NCI-H345 (cell line): Measurements from ENCODE around the gene LAMA3.
A peak's percentile ranks its signal among the peaks of the same experiment; 100 is the strongest.

Source experiments
- DNase-seq: peaks from one replicate; lab custom pipeline; 2025; lab: John Stamatoyannopoulos, UW

The LAMA3 gene

DNA sequence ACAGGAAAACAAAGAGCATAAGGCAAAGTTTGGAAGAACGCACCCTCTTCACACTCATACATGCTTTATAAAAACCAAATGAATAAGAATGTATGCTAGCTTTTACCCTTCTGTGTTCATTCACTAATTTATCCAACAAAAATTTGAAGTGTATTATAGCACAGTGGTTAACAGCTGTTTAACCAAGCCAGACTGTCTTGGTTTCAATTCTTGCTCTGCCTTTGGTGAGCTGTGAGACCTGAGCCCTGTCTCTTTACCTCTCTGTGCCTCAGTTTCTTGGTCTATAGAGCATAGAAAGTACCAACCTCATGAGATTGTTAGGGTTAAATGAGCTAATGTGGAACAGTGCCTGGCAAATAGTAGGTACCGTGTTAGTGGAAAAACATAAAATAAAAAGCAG lies 220.8 kb downstream of the LAMA3 start:
- no peak for DNase-seq

DNA sequence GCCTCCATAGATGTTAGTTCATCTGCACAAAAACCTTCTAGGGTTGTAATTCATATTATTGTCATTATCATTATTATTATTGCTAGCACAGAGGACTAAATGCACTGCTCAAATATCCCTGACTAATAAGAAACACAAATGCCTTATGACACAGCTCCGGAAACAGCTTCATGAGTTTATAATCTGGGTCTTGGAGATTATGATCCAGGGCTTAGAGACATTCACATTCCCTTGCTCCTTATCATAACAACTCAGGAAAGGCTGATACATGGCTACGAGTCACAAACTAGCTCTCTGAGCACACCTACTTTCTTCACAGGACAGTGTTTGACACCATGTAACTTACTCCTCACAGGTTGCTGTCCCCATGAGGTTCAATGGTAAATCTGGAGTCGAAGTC lies 223.1 kb downstream of the LAMA3 start:
- no peak for DNase-seq

DNA sequence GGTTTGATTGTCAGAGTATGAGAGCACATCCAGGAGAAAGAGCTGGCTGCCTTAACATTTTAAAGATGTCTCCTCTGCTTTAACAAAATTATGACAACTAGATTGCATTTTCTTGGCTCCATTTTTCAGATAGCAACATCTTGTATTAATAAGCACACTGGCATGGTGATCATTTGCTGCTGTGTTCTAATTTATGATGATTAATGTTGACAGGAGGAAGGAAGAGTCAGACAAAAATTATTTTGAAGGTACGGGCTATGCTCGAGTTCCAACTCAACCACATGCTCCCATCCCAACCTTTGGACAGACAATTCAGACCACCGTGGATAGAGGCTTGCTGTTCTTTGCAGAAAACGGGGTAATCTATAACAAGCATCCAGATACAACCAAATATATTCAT lies 227.1 kb downstream of the LAMA3 start:
- DNase-seq = no peak

DNA sequence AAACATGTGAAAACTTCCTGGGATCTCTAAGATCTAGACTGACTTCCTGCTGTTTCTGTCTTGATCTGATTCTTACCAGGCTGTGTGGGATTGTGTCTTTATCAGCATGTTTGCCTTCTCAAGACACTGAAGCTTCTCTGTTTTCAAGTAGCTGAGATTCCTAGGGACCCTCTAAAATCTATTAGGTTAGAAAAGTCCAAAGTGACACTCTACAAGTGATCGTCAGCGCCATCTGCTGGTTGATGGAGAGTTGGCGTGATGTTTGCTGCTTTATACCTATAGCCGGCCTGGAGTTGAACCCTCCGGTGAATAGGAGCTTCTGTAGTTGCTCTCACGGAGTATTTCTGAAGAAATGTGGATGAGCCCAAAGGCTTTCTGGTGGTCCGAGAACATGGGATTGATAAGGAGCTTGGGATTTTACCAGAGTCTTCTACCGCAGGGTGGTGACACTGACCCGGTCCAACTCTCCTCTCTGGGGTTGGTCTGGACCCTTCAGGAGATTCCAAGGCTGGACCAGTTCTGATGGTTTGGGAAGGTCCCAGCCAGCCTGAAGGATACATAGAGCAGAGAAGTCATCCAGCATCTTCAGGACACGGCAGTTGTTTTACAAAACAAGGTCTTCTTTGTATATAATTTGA lies 229.3 kb downstream of the LAMA3 start:
- peak; percentile 84 for DNase-seq

GRCh38 chr18:23920054-23920453 lies 230.8 kb downstream of the LAMA3 start:
- no peak for DNase-seq

- DNase-seq = no peak
Measured at GRCh38 chr18:23921716-23922285, 232.5 kb downstream of the LAMA3 start.

DNA sequence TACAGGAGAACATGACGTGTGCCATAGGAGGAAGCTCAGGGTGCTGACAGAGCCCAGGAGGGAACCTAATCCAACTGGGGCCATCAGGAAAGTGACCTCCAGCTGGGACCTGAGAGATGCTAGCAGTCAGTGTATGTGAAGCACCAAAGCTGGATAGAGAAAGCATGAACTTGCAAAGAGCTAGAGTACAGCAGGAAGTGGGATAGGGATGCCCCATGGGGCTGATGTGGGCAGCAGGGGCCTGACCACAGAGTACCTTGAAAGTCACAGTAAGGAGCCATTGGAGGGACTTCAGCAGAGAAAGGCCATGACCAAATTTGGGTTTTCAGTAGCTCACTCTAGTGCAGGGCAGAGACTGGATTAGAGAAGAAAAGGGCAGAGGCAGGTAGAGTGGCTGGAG lies 233.7 kb downstream of the LAMA3 start:
- DNase-seq = no peak

GRCh38 chr18:23924813-23925212 lies 235.6 kb downstream of the LAMA3 start:
- DNase-seq = no peak

GRCh38 chr18:23926571-23926970 lies 237.3 kb downstream of the LAMA3 start:
- peak; percentile 44 for DNase-seq

DNA sequence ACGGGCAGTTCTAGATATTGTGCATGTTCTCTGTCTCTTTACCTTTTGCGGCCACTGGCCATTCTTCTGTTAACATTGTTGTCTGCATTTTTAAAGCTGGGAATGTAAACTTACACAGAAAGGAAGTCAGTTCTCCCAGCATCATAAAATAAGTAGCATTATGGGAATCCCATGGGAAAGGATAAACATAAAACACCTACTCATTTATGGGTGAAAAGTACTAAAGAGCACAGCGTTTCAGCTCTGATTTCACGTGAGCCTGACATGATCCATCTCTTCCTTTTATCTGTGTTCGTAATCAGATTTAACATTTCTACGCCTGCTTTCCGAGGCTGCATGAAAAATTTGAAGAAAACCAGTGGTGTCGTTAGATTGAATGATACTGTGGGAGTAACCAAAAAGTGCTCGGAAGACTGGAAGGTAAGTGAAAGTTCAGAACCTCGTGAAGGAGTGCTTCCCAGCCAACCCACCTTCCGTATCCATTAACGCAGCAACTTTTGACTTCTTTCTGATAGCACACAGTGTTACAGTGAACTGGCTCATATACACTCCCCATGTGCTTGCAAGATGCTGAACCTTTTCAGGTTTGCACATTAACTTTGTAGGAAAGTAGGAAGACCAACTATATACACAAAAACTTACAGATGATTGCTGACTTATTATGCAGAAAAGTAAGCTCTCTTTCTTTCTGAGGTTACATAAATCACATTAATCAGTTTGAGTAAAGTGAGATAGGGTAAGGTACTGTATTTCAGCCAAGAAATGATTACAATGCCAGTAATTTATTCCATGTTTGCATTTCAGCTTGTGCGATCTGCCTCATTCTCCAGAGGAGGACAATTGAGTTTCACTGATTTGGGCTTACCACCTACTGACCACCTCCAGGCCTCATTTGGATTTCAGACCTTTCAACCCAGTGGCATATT lies 238.8 kb downstream of the LAMA3 start:
- peak; percentile 17 for DNase-seq

GRCh38 chr18:23929362-23929930 lies 240.2 kb downstream of the LAMA3 start:
- no peak for DNase-seq

DNA sequence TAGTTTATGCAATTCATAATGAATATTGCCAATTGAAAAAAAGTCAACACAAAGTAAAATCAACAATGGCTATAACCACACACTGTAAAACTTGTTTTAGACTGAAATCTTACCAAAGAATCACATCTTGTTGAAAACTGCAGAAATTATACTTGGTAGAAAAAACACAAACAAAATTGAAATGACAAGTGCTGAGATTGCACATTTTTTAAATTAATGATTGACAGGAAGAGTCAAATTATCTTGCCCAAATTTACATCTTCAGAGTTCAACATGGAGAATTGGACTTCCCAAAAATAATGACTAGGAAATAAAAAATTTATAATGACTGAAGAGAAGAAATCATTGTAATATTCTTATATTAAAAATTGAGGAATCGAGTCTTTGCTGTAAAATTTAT lies 240.7 kb downstream of the LAMA3 start:
- no peak for DNase-seq

DNA sequence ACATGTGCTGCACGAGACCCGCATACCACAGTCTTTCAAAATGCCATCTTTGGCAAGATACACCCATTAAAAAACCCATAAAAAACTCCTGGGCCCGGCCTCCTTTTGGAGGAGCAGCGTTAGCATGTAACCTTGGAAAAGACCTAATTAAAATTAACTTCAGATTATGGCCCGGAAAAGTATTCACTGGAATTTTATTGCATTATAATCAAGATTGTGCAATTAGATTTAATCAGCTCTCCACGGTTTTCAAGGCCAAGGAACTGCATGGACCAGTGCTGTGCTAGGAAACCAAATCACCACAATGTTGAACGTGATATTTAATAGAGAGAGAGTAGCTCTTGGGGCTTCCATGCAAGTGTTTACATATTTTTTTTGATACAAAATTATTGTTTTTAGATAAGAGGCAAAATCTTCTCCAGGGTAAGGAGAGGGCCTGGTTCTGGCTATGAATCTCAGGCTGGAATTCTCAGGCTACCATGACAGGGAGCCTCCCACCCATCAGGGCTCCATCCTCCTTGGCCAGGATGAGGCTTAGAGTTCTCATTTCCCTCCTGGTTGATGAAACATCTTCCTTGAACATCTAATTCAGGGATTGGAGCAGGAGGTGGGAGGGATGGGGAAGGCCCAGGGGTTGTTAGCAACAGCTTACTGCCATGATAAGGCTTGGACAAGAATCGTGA lies 243.3 kb downstream of the LAMA3 start:
- DNase-seq = no peak

- DNase-seq = no peak
Measured at GRCh38 chr18:23933407-23933806, 244.2 kb downstream of the LAMA3 start.

DNA sequence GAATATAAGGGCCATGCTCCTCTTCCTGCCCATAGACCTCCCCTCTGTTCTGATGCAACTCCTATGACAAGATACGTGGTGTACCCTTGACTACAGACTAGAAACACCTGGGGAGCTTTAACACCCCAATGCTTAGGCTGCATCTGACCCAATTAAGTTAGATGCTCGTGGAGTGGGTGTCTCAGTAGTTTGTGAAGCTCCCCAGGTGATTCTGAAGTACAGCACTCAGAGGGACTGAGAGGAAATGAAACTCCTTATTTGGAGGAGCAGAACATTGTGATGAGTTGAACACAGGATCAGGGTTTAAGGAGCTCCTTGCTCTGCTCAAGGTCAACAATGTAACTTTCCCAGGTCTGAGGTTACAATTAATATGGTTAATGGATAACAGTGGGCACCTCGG lies 245.0 kb downstream of the LAMA3 start:
- DNase-seq = no peak

DNA sequence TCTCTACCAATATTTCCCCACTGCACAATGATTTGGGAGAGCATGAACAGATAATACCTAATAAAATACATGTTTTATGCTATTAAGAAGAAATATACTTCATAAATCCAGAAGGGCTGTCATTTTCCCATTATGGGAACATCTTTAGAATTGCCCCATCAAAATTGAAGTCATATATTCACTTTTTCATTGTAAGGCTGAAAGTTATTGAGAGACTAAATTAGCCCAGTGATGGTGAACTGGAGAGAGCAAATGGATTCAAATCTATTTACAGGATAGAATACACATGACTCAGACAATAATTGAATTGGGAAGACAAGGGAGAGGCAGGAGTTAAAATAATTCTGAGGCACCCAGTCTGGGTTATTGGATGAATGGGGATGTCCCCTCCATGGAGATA lies 245.6 kb downstream of the LAMA3 start:
- DNase-seq = no peak

- no peak for DNase-seq
Measured at GRCh38 chr18:23935804-23936203, 246.6 kb downstream of the LAMA3 start.

DNA sequence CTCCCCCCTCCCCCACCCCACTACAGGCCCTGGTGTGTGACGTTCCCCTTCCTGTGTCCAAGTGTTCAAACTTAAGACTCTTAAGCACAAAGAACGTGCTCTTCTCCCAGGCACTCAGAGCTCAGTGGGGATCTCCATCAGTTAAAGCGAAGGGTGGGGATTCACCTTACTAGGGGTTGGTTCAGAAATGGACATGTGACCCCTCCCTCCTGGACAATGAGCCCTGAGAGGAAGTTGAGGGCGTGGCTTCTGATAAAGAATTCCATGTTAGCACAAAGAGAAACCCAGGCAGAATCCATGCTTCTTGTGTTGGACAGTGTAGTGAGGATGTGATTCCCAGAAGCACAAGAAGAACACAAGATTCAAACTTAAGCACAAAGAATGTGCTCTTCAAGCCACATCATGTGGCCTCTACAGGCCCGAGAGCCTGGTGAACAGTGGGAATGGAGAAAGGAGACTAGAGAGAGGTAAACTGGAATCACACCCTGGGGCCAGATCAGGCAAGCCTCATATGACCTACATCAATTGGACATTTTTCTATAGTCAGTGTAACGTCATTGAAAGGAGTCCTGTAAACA lies 247.2 kb downstream of the LAMA3 start:
- no peak for DNase-seq

DNA sequence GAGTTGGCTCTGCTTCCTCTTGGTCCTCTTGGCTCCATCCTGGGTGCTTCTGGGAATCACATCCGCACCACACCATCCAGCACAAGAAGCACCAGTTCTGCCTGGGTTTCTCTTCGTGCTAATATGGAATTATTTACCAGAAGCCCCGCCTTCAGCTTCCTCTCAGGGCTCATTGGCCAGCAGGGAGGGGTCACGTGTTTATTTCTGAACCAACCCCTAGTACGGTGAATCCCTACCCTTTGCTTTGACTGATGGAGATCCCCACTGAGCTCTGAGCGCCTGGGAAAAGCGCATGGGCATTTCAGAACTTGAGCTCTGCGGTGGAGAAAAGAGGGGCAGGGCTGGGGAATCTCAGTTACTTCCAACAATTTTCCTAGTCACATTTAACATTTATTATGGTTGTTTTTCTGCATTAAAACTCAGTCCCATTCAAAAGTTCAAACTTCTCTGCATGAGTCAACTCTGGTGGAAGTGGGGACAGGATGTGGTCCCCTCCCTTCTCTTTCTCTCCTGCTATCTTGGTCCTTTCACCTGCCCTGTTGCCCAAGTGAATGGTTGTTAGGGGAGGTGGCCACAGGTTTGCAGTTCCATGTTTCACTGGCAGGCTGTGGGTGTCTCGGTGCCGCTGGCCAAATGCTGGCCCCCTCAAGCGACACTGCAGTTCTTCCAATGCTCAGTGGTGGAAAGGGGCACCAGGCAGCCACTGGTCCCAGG lies 248.9 kb downstream of the LAMA3 start:
- DNase-seq = no peak

DNA sequence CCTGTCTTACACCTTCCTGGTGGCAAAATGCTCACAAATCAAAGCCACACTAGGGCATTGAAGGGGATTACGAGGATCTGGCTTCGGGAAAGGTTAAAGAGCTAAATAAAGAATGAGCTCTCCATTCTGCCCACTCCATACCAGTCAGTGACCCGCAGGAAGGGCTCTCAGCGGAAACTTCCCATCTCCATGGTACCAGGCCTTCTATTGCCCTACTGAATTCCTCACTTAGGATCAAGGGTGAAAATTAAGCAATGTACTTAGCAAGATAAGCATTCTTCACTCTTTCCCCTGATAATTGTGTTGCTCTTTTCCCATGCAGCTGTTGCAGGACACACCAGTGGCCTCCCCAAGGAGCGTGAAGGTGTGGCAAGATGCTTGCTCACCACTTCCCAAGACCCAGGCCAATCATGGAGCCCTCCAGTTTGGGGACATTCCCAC lies 249.7 kb downstream of the LAMA3 start:
- no peak for DNase-seq

DNA sequence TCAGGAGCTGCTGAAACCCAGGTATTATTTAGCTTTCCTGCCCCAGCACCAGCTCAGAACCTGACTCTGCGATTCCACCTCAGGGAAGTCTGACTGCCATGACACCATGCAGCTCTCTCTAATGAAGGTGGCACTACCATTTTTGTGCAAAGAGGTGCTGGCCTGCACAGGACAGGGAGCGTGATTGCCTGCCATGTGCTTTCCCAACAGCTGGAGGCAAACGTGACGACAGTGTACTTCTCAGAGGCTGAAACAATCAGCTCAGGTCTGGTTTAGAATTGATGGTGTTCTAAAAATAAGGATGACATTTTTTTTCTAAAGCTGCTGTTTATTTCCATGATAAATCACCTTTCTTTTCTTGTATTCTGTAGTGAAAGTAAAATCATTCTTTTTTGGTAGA lies 250.1 kb downstream of the LAMA3 start:
- DNase-seq = no peak
